Activated CD4-positive, alpha-beta T cell treated with anti-CD3 and anti-CD28 coated beads, Interleukin-2, Interleukin-6, amounts not matched to agents 100 ng/mL and 50 ng/mL, durations not matched to agents 16 hours and 8 hours (primary cell): Measurements from ENCODE around the gene RAB40C.

Experiments
- DNase-seq: peaks from one replicate; pipeline ENCODE4 v3.0.0-alpha.2; 2020

RAB40C gene

GRCh38 chr16:589658-590187, at the start of gene RAB40C:
RAB40C (plus strand) TSS chr16:590066; CDS start chr16:590292, 226 bp downstream.
- DNase-seq: peak; percentile 99

- no peak for DNase-seq
Observed at GRCh38 chr16:540645-541340, 49.1 kb upstream of the RAB40C start.

- DNase-seq: no peak
Observed at GRCh38 chr16:543301-544164, 46.3 kb upstream of the RAB40C start.

DNA sequence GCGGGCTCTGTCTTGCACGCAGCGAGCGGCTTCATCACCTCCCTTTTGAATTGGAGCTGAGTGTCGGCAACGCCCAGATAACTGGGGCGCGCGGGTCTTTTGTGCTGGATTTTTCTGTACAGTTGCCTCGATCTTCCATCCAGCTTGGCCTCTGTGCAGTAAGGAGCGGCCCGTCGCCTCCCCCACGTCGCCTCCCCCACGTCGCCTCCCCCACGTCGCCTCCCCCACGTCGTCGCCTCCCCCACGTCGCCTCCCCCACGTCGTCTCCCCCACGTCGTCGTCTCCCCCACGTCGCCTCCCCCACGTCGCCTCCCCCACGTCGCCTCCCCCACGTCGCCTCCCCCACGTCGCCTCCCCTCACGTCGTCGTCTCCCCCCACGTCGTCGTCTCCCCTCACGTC, 45.3 kb upstream of the RAB40C start:
- DNase-seq: no peak

- peak; percentile 41 for DNase-seq
Observed at GRCh38 chr16:546909-547770, 42.7 kb upstream of the RAB40C start.

DNA sequence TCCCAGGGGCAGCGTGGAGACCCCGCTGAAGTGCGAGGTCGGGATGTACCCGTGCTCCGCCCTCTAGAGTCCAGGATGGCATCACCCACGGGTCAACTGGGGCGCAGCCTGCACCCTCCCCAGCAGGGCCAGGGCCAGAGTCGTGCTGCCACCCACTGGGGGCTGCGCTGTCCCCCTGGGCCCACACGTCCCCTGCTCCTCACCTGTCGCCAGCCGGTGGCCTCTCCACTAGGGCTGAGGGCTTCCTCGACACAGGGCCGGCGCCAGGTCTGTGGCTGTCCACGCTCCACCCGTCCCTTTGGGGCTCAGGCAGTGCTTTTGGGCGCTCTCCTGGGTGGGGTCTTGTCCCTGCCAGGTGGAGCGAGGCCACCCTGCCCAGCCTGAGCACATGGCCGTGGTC, 41.3 kb upstream of the RAB40C start:
- no peak for DNase-seq

GRCh38 chr16:549544-550263, 40.2 kb upstream of the RAB40C start:
- no peak for DNase-seq

GRCh38 chr16:551210-551609, 38.7 kb upstream of the RAB40C start:
- DNase-seq: no peak

GRCh38 chr16:552171-552570, 37.7 kb upstream of the RAB40C start:
- no peak for DNase-seq

DNA sequence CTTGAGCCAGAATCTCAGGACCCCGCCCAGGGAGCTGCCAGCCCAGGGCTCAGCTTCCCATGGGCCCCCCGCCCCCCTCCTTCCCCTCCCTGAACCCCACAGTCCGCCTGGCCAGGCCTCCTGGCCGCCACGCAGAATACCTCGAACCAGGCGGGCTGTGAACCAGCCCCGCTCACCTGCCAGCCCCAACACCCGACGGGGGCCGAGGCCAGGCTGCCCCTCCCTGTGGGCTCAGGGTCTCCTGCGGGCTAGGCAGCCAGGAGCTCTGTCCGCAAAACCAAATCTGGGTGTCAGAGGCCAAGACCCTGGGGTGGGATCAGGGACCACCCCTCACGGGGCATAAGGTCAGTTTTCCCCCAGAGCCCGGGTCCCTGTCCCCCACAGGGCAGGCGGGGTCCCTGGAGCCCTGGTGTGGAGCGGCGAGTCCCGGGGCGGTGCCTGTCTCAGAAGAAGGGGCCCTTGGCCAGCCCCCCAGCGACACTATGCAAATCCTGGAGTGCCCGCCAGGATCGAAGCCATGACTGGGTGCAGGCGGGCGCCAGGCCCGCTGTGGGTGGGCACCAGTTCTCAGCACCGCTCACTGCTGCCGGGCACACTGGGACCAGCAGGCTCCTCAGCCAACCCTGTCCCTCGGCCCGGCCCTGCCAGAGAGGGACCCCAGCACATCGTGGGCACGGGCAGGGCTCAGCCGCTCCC, 36.1 kb upstream of the RAB40C start:
- no peak for DNase-seq

DNA sequence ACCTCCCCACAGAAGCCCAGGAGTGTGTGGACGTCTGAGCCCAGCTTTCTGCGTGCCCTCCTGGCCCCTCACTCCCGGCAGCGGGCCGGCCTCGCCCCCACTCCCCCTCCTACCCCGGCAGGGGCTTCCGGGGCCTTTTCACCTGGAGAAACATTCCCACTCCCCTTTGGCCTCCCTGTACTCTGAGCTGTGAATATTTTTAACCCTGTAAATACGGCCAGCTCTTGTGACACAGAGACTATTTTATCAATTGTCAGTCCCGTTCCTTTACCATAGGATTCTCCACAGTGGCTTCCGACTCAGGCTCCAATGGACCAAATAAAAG, 35.6 kb upstream of the RAB40C start:
- DNase-seq: no peak

GRCh38 chr16:554640-555365, 35.1 kb upstream of the RAB40C start:
- DNase-seq: no peak

DNA sequence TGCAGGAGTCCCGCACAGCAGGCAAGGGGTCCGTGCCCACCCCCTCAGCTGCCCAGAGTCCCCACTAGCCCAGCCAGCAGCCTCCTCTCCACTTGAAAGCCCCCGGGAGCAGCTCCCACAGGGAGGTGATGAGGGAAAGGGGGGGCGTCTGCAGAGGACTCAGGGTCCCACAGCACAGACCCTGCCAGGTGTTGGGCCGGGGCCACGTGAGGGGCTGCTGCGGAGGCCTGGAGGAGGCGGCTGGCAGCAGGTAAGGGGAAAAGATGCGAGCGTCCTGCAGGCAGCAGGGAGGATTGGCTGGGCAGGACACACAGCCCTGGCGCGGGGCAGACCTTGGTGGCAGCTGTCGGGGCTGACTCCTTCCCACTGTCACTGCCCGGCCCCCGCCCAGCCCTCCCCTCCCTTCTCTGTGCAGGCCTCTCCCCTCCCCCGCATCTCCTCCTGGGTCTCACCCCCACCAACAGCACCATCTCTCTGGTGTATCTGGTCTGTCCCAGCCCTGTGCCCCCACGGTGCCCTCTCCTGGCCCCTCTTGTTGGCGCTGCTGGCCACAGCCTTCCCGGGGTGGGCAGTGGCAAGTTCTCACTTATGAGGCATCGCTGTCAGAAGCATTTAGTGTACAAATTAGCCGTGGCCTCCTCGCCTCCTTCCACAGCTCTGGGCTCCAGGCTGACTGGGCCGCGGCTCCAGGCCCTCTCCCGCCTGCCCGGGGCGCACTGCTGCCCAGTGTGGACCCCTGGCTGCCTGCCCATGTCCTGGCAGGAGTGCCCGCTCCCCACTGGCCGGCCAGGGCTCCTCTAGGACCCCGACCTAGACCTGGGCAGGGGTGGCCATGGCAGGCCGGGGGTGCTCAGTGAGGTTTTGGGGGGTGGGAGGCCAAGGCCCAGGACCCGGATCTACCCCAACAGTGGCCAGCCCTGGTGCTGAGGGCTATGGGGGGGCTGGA, 34.1 kb upstream of the RAB40C start:
- no peak for DNase-seq

DNA sequence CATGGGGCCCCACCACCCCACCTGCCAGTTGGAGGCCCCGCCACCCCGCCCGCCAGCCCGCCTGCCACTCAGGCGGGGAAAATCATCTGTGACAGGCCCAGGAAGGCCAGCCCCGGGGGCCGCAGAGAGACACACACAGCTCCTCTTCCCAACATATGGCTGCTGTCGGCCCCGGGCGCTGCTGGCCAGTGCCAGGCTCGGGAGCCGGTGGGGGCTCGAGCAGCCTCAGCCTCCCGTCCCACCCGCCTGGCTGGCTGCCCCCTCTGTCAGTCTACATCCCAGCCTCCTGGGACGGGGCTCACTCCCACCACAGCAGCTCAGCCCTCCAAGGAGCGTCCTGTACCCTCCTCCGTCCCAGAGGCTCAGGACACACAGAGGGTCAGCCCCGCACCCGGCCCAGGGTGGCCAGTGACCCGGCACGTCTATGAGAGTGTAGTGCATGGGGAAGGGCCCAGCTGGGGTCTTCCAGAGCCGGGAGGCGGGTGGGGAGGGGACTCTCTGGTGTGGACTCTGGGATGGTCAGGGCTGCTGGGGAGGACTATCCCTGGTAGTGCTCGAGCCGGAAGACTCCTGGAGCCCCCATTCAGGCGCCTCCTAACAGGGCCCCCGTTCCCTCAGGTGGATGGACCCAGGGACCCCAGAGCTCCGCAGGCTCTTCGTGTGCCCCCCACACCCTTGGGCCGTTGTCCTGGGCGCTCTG, 33.2 kb upstream of the RAB40C start:
- no peak for DNase-seq

DNA sequence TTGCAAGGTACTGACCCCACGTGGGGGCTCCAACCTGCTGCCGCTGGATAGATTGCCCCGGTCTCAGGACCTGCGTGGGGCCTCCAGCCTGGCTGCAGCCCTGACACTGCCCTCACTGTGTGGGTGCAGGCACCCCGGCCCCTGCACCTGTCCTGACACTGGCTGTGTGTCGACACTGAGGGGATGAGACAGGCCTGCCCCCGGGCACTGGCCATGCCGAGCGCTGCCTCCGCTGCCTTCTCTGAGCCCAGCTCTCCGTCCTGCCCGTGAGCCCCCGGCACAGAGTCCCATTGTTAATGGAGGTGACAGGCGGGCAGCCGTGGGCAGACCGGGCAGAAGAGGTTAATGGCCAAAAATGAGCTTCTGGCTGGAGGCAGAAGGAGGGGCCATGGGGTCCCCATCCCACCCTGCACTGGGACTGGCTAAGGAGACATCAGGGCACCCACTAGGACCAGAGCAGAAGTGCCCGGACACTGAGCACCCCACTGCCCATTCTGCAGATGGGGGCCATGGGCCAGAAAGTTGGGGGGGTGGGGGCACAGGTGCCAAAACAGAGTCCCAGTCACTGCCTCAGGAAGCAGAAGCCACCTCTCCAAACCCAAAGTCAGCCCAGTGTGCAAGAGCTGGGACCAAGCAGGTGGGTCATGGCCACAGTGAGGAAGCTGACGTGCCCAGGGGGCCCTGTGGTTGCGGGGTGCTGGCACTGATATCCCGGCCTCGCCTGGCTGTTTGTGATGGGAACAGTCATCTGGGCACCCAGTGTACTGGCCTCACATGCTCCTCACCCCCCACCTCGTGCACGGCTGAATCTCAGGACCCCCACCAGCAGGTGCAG, 32.2 kb upstream of the RAB40C start:
- DNase-seq: no peak

DNA sequence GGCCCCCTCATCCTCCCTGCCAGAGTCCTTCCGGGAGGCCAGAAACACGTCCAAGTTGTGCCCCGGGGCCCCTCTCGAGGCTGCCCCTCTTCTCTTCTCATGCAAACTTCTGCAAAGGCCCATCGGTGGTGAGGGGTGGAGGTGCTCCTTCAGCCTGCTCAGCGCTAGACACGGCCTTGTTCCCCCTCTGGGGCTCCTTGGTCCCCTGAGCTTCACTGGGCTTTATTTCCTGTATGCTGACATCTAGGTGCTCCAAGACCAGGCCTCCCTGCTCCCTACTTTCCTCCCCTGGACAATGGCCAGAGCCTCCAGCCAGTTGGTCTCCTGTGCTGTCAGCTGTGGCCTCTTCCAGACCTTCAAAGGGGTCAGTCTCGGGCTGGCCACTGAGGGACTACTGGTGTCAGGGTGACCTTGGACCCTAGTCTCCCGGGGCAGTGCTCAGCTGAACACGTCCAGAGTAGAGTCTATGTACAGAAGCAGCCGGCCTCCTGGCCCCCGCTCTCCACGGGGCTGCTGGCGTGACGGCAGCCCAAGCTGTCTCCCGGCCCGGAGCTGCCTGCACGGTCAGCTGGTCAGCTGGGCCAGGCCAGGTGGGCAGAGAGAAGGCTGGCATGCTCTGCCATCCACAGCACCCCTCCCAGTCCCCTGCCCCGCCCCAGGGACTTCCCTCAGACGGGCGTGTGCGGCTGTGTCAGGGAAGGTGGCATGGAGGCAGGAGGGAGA, 31.4 kb upstream of the RAB40C start:
- no peak for DNase-seq

- DNase-seq: no peak
Observed at GRCh38 chr16:559021-559380, 30.9 kb upstream of the RAB40C start.
